ENCODE measurements around the gene CLINT1. TPM values are rescaled to one million over a fixed set of nuclear protein-coding genes. Genes with fewer than 3 reads are reported as not detected.

CLINT1 gene
- total RNA-seq, 1 donor: 78.6 TPM

DNA sequence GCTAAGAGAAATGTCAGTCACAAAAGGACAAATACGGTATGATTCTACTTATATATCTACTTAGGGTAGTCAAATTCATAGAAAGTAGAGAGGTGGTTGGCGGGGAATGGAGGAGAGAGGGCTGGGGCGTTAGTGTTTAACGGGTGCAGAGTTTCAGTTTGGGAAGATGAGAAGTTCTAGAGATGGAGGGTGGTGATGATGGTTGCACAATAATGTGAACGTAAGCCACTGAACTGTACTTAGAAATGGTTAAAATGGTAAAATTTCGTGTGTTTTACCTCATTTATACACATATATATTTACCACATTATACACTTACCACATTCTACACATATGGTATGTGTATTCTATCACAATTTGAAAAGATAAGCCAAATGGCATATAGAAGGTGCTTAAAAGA lies 79.7 kb downstream of the CLINT1 start:
- TF ChIP-seq CTCF (IDR thresholded peaks at IDR 0.05; ENCODE audit: insufficient read depth, low read length): no peak
- no peak for DNase-seq (ENCODE audit: low read depth)
- H3K4me3 ChIP-seq (ENCODE audit: low read depth, low read length): no peak overlapping the region

DNA sequence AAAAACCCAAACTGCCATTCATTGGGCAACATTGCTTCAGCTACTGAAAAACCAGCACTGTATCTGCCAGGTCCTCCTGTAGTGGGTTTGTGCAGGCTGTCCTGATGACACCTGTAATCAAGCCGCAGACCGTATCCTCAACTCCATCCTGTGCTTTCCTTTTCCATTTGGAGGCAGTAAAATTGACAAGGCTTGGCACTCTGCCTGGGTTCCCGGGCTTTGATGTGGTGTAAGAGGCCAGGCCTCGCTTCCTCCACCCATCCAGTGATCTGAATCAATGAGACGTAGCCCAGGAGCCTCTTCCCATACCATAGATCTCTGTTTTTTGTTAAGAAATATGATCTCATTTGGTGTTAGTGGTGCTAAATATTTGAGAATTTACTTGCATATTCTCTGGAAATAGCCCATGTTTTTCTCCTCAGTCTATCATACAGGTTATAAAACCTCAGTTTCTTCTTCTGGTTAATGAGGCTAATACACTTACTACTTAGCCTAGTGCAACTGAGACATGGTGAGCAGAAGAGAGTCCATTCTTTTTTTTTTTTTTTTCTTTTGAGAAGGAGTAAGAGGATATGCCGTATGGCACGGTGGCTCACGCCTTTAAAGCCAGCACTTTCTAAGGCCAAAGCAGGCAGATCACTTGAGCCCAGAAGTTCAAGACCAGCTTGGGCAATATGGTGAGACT lies 80.7 kb downstream of the CLINT1 start:
- no peak overlapping the region for H3K4me3 ChIP-seq (ENCODE audit: low read depth, low read length)

GRCh38 chr5:157772127-157772526 lies 86.8 kb downstream of the CLINT1 start:
- H3K4me3 ChIP-seq (ENCODE audit: low read depth, low read length): no peak overlapping the region
- DNase-seq (ENCODE audit: low read depth): no peak
- TF ChIP-seq CTCF (IDR thresholded peaks at IDR 0.05; ENCODE audit: insufficient read depth, low read length): no peak

More for the DNA sequence above, 80.7 kb downstream of the CLINT1 start:
- DNase-seq (ENCODE audit: low read depth): peak; percentile 33
- TF ChIP-seq CTCF (IDR thresholded peaks at IDR 0.05; ENCODE audit: insufficient read depth, low read length): no peak

DNA sequence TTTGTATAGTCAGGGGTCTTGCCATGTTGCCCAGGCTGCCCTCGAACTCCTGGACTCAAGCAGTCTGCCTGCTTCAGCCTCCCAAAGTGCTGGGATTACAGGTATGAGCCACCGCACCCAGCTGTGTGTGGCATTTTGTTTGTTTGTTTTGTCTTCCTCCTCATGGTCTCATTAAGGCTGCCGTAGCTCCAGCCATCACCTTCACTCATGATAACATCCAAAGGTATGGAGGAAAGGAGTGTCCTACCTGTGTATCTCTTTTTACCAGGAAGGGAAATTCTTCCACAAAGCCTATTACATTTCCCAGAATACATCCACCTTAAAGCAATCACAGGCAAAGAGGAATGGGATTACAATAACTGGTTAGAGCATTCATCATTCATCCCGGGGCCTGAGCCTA lies 88.3 kb downstream of the CLINT1 start:
- DNase-seq (ENCODE audit: low read depth): no peak
- TF ChIP-seq CTCF (IDR thresholded peaks at IDR 0.05; ENCODE audit: insufficient read depth, low read length): no peak
- H3K4me3 ChIP-seq (ENCODE audit: low read depth, low read length): no peak overlapping the region

- TF ChIP-seq CTCF (IDR thresholded peaks at IDR 0.05; ENCODE audit: insufficient read depth, low read length): no peak
- no peak for DNase-seq (ENCODE audit: low read depth)
- H3K4me3 ChIP-seq (ENCODE audit: low read depth, low read length): no peak overlapping the region
These were observed 91.3 kb downstream of the CLINT1 start for GRCh38 chr5:157767689-157768088.

GRCh38 chr5:157766902-157767301 lies 92.0 kb downstream of the CLINT1 start:
- no peak for DNase-seq (ENCODE audit: low read depth)
- no peak for TF ChIP-seq CTCF (IDR thresholded peaks at IDR 0.05; ENCODE audit: insufficient read depth, low read length)
- no peak overlapping the region for H3K4me3 ChIP-seq (ENCODE audit: low read depth, low read length)

GRCh38 chr5:157766442-157766841 lies 92.5 kb downstream of the CLINT1 start:
- H3K4me3 ChIP-seq (ENCODE audit: low read depth, low read length): no peak overlapping the region
- no peak for DNase-seq (ENCODE audit: low read depth)
- TF ChIP-seq CTCF (IDR thresholded peaks at IDR 0.05; ENCODE audit: insufficient read depth, low read length): no peak
